Mammary epithelial cell (primary cell): Measurements from ENCODE around the gene OSBPL5.

Experiments
- EZH2 ChIP-seq: IDR thresholded peaks from 2 replicates; pipeline ENCODE4 v1.6.1; 2012; ENCODE audit warnings: low read length, inconsistent platforms, borderline replicate concordance
- TF ChIP-seq, protein P1 (sequence below), 2 donors: IDR thresholded peaks in 1 of 2; conservative IDR thresholded peaks in 1 of 2; 2 replicates each; pipeline ENCODE4 v1.5.1; 2011 to 2012; ENCODE audit warnings: inconsistent platforms in 2 of 2, low read length in 2 of 2, mild to moderate bottlenecking in 2 of 2, control low read depth in 1 of 2, low read depth in 1 of 2; ENCODE audit not compliant: insufficient read depth in 1 of 2; ENCODE audit errors: extremely low read depth in 1 of 2

DNA sequence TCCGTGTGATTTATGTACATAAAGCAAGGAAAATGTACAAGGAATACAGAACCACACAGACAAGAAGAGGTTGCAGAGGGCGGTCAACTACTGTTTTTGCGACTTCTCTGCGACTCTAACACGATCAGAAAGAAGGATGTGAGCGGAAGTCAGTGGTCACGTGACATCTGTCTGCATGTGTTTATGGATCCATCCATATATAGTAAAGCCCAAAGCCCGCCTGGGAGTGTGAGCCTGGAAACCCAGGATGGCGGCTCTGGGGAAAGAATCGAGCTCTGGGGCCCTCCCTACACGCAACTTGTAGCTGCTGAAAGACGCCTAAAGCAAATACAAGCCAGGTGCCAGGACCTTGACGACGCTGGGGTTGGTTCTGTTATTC lies 8.8 kb downstream of the OSBPL5 start:
- TF ChIP-seq, protein P1, sequence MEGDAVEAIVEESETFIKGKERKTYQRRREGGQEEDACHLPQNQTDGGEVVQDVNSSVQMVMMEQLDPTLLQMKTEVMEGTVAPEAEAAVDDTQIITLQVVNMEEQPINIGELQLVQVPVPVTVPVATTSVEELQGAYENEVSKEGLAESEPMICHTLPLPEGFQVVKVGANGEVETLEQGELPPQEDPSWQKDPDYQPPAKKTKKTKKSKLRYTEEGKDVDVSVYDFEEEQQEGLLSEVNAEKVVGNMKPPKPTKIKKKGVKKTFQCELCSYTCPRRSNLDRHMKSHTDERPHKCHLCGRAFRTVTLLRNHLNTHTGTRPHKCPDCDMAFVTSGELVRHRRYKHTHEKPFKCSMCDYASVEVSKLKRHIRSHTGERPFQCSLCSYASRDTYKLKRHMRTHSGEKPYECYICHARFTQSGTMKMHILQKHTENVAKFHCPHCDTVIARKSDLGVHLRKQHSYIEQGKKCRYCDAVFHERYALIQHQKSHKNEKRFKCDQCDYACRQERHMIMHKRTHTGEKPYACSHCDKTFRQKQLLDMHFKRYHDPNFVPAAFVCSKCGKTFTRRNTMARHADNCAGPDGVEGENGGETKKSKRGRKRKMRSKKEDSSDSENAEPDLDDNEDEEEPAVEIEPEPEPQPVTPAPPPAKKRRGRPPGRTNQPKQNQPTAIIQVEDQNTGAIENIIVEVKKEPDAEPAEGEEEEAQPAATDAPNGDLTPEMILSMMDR (conservative IDR thresholded peaks at IDR 0.05 in 1 of 2, IDR thresholded peaks at IDR 0.05 in 1 of 2; ENCODE audit: extremely low read depth in 1 of 2, insufficient read depth in 1 of 2, low read depth in 1 of 2, low read length in 2 of 2) = no peak
- no peak for TF ChIP-seq EZH2
